DND-41 (cell line): ENCODE data around the gene SLC39A3.

Experiments used
- ATAC-seq: fragments of 200-7000 bp; cut with Tn5 transposase; 3 replicates; pipeline ENCODE4 v1.9.1; 2021; ENCODE audit warnings: low read depth; ENCODE audit not compliant: insufficient read depth
- DNase-seq: peaks from one replicate; pipeline ENCODE4 v3.0.0-alpha.2; 2020
- H2AFZ ChIP-seq: 2 replicates; pipeline ENCODE4 v1.6.0; 2012; ENCODE audit warnings: low read depth, low read length
- H3K27ac ChIP-seq: 2 replicates; pipeline ENCODE4 v1.5.1; 2012; ENCODE audit warnings: low read length, inconsistent platforms
- H3K27me3 ChIP-seq: fragments of 200-600 bp; sonication (generic); 2 replicates; pipeline ENCODE4 v1.6.0; 2012; ENCODE audit warnings: low read length, mild to moderate bottlenecking, inconsistent platforms; ENCODE audit not compliant: insufficient read depth, poor library complexity
- H3K36me3 ChIP-seq: 2 replicates; pipeline ENCODE4 v1.5.1; 2012; ENCODE audit warnings: low read length, inconsistent platforms; ENCODE audit not compliant: insufficient read depth
- H3K4me1 ChIP-seq: 2 replicates; pipeline ENCODE4 v1.5.1; 2012; ENCODE audit warnings: mild to moderate bottlenecking, low read length; ENCODE audit not compliant: insufficient read depth
- H3K4me2 ChIP-seq: 2 replicates; pipeline ENCODE4 v1.6.0; 2012; ENCODE audit warnings: mild to moderate bottlenecking, moderate library complexity, low read length, inconsistent platforms; ENCODE audit not compliant: insufficient read depth
- H3K4me3 ChIP-seq, 2 experiments: fragments of 200-600 bp in 1 of 2; shearing (Covaris generic) in 1 of 2; 2 replicates each; pipeline ENCODE4 v1.5.1; 2012 to 2016; ENCODE audit warnings: inconsistent platforms in 2 of 2, low read length in 2 of 2, mild to moderate bottlenecking in 2 of 2, low read depth in 1 of 2, moderate library complexity in 1 of 2
- H3K79me2 ChIP-seq: 2 replicates; pipeline ENCODE4 v1.6.0; 2012; ENCODE audit warnings: low read length, inconsistent platforms; ENCODE audit not compliant: insufficient read depth
- H3K9ac ChIP-seq: 2 replicates; pipeline ENCODE4 v1.6.0; 2012; ENCODE audit warnings: low read depth, mild to moderate bottlenecking, inconsistent platforms, low read length, moderate library complexity
- H3K9me3 ChIP-seq: 2 replicates; pipeline ENCODE4 v1.5.1; 2012; ENCODE audit warnings: low read length, moderate library complexity, mild to moderate bottlenecking, inconsistent platforms; ENCODE audit not compliant: insufficient read depth, severe bottlenecking
- H4K20me1 ChIP-seq: 2 replicates; pipeline ENCODE4 v1.6.0; 2012; ENCODE audit warnings: low read length; ENCODE audit not compliant: insufficient read depth
- CTCF ChIP-seq: IDR thresholded peaks from 2 replicates; pipeline ENCODE4 v1.5.1; 2012; ENCODE audit warnings: borderline replicate concordance, low read length, moderate library complexity, mild to moderate bottlenecking; ENCODE audit not compliant: poor library complexity, severe bottlenecking; ENCODE audit errors: extremely low read depth
- EZH2 ChIP-seq: IDR thresholded peaks from 3 replicates; pipeline ENCODE4 v1.6.1; 2012; ENCODE audit warnings: borderline replicate concordance, low read depth, mild to moderate bottlenecking, moderate library complexity, low read length, inconsistent platforms; ENCODE audit not compliant: severe bottlenecking

Gene SLC39A3

GRCh38 chr19:2739602-2740313 is at the start of gene SLC39A3:
SLC39A3 (minus strand) TSS chr19:2740017; CDS start chr19:2737257, 2,760 bp downstream.
- peak; percentile 100 for DNase-seq
- H3K36me3 ChIP-seq: peaks cover 31% of the 10 kb centered on the region
- H3K4me1 ChIP-seq: peaks cover 21% of the 10 kb centered on the region
- H3K79me2 ChIP-seq: peaks cover 33% of the 10 kb centered on the region
- peak within 1 kb of the TSS; percentile 73 for H3K9ac ChIP-seq
- H3K27ac ChIP-seq: peak within 1 kb of the TSS; percentile 69
- H4K20me1 ChIP-seq: peaks cover 26% of the 10 kb centered on the region
- H3K27me3 ChIP-seq: no peaks in the 10 kb centered on the region
- peak within 1 kb of the TSS; percentile 97 for H3K4me2 ChIP-seq
- peak within 1 kb of the TSS; percentile 53 for H2AFZ ChIP-seq
- H3K9me3 ChIP-seq: peaks cover 3% of the 10 kb centered on the region
- peak within 1 kb of the TSS; percentile 80 to 92 for H3K4me3 ChIP-seq
- ATAC-seq: peak; percentile 99
- TF ChIP-seq EZH2 (no peak), CTCF (no peak)

- Histone ChIP-seq H3K27me3 (no peaks in the 10 kb centered on the region), H3K9ac (no peak overlapping the region), H3K4me1 (peaks cover 41% of the 10 kb centered on the region), H3K4me3 (no peak overlapping the region), H4K20me1 (peaks cover 32% of the 10 kb centered on the region; the same call in 1 of the 2 replicates), H3K79me2 (peaks cover 66% of the 10 kb centered on the region), H3K4me2 (no peak overlapping the region), H3K9me3 (no peaks in the 10 kb centered on the region), H3K27ac (no peak overlapping the region), H3K36me3 (peaks cover 47% of the 10 kb centered on the region), H2AFZ (no peak overlapping the region)
- no peak for TF ChIP-seq EZH2
- ATAC-seq (no peak), DNase-seq (no peak)
Observed at GRCh38 chr19:2788237-2788636, 48.4 kb upstream of the SLC39A3 start.

- DNase-seq: no peak
- Histone ChIP-seq H3K9ac (peak overlapping the region; percentile 95; the same call in 1 of the 2 replicates), H3K27ac (0 out of 2 replicates have a peak overlapping the region, but pooled peaks have one; percentile 22), H2AFZ (no peak overlapping the region), H3K79me2 (peaks cover 76% of the 10 kb centered on the region), H4K20me1 (peaks cover 40% of the 10 kb centered on the region), H3K27me3 (no peaks in the 10 kb centered on the region), H3K4me1 (peaks cover 45% of the 10 kb centered on the region), H3K9me3 (no peaks in the 10 kb centered on the region), H3K36me3 (peaks cover 41% of the 10 kb centered on the region), H3K4me2 (peak overlapping the region; percentile 72), H3K4me3 (peak overlapping the region in 1 of 2 experiments; percentile 6; a peak in 1 of 4 replicates)
- TF ChIP-seq EZH2 (no peak), CTCF (no peak)
- no peak for ATAC-seq
Observed at GRCh38 chr19:2787115-2787514, 47.3 kb upstream of the SLC39A3 start.

GRCh38 chr19:2785244-2785997 is 45.6 kb upstream of the SLC39A3 start, which contains the start of gene THOP1:
THOP1 (plus strand) TSS chr19:2785503; CDS start chr19:2785663, 160 bp downstream.
- peaks cover 80% of the 10 kb centered on the region for H3K79me2 ChIP-seq
- peak within 1 kb of the TSS; percentile 91 to 100 for H3K4me3 ChIP-seq
- peak within 1 kb of the TSS; percentile 89 for H2AFZ ChIP-seq
- TF ChIP-seq EZH2 (no peak), CTCF (no peak)
- peak within 1 kb of the TSS; percentile 72 for H3K4me2 ChIP-seq
- H3K36me3 ChIP-seq: peaks cover 31% of the 10 kb centered on the region
- peak; percentile 89 for ATAC-seq
- no peaks in the 10 kb centered on the region for H3K27me3 ChIP-seq
- H3K27ac ChIP-seq: peak within 1 kb of the TSS; percentile 77
- H3K9me3 ChIP-seq: no peaks in the 10 kb centered on the region
- H3K9ac ChIP-seq: peak within 1 kb of the TSS; percentile 95
- H3K4me1 ChIP-seq: peaks cover 62% of the 10 kb centered on the region
- DNase-seq: peak; percentile 99
- H4K20me1 ChIP-seq: peaks cover 47% of the 10 kb centered on the region
